Sigmoid colon (tissue), 4 donors: ENCODE results near the gene TPSD1.

Source experiments
- CTCF ChIP-seq, 4 experiments: fragments of 450-650 bp in 3 of 4; fragments of 200-600 bp in 1 of 4; IDR thresholded peaks; one replicate each; pipeline ENCODE4 v1.5.1; 2016 to 2019; ENCODE audit warnings: antibody characterized with exemption in 4 of 4, mild to moderate bottlenecking in 3 of 4, moderate library complexity in 2 of 4
- EP300 ChIP-seq, 4 donors: sonication (generic); formaldehyde crosslinking; IDR thresholded peaks; one replicate each; pipeline ENCODE4 v1.6.1; 2017; ENCODE audit warnings: antibody characterized with exemption in 4 of 4
- POLR2A ChIP-seq, 2 donors: fragments of 450-650 bp; IDR thresholded peaks; one replicate each; pipeline ENCODE4 v1.6.1; 2016; ENCODE audit warnings: antibody characterized with exemption in 2 of 2, mild to moderate bottlenecking in 2 of 2, moderate library complexity in 2 of 2
- POLR2AphosphoS5 ChIP-seq, 4 donors: sonication (generic); formaldehyde crosslinking; IDR thresholded peaks; one replicate each; pipeline ENCODE4 v1.6.1; 2017; ENCODE audit warnings: antibody characterized with exemption in 4 of 4

DNA sequence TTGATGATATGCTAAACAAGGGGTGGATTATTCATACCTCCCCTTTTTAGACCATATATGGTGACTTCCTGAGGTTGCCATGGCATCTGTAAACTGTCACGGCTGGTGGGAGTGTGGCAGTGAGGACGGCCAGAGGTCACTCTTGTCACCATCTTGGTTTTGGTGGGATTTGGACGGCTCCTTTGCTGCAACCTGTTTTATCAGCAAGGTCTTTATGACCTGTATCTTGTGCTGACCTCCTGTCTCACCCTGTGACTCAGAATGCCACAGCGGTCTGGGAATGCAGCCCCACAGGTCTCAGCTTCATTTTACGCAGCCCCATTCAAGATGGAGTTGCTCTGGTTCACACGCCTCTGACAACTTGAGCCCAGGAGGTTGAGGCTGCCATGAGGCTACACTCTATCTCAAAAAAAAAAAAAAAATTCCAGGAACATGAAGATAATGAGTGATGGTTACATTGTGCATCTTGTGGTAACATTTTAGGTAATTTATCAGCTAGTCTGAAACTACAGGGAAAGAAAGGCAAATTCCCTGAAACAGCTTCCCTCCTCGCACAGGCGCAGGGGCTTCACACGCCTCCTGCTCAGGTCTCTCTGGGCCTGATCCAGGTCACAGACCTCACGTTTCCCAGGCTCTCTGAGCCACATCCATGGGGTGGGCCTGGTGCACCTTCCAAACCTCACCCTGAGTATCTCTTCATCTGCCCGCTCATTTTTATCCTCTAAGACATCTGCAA is 38.2 kb downstream of the TPSD1 start:
- TF ChIP-seq POLR2A (IDR thresholded peaks at IDR 0.05), result no peak
- no peak for TF ChIP-seq CTCF (IDR thresholded peaks at IDR 0.05)
- no peak for TF ChIP-seq POLR2AphosphoS5 (IDR thresholded peaks at IDR 0.05)
- TF ChIP-seq EP300 (IDR thresholded peaks at IDR 0.05), result no peak
